ENCODE data around the gene DNM1.

GRCh38 chr9:128218518-128219389 lies 15.6 kb downstream of the DNM1 start:
- TF ChIP-seq, protein P1, sequence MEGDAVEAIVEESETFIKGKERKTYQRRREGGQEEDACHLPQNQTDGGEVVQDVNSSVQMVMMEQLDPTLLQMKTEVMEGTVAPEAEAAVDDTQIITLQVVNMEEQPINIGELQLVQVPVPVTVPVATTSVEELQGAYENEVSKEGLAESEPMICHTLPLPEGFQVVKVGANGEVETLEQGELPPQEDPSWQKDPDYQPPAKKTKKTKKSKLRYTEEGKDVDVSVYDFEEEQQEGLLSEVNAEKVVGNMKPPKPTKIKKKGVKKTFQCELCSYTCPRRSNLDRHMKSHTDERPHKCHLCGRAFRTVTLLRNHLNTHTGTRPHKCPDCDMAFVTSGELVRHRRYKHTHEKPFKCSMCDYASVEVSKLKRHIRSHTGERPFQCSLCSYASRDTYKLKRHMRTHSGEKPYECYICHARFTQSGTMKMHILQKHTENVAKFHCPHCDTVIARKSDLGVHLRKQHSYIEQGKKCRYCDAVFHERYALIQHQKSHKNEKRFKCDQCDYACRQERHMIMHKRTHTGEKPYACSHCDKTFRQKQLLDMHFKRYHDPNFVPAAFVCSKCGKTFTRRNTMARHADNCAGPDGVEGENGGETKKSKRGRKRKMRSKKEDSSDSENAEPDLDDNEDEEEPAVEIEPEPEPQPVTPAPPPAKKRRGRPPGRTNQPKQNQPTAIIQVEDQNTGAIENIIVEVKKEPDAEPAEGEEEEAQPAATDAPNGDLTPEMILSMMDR (conservative IDR thresholded peaks at IDR 0.05 in 1 of 2, IDR thresholded peaks at IDR 0.05 in 1 of 2; ENCODE audit: extremely low read depth in 1 of 2, insufficient read depth in 1 of 2, low read depth in 1 of 2, low read length in 2 of 2) = no peak
- no peak for TF ChIP-seq EZH2 (IDR thresholded peaks at IDR 0.05; ENCODE audit: borderline replicate concordance, low read length)
